ENCODE measurements around the gene OR2T2. TPM values are rescaled to one million over a fixed set of nuclear protein-coding genes. Genes with fewer than 3 reads are reported as not detected.
A peak's percentile ranks its signal among the peaks of the same experiment; 100 is the strongest.
"Not testable (repeated sequence)": the region's sequence is repeated elsewhere in the genome, so short reads cannot be mapped to it uniquely, and the experiment has no call there.

OR2T2 gene
- not detected in 2 replicates for total RNA-seq (2014; rRNA removed; shearing (Covaris generic))

- not testable (repeated sequence) for DNase-seq (ENCODE audit: low read depth)
Observed at GRCh38 chr1:248445399-248445798, at the start of gene OR2T2. Gene OR2T2, plus strand, starts transcription at chr1:248445637. Its CDS starts 7,161 bp downstream, at chr1:248452798.

GRCh38 chr1:248402748-248403147 is 42.7 kb upstream of the OR2T2 start, which contains the start of gene OR2T1:
Gene OR2T1, plus strand, starts transcription at chr1:248403048. Its CDS starts 3,100 bp downstream, at chr1:248406148.
- DNase-seq (ENCODE audit: low read depth), result no peak

GRCh38 chr1:248404024-248404423 is 41.4 kb upstream of the OR2T2 start:
- peak; percentile 4 for DNase-seq (ENCODE audit: low read depth)

- no peak for DNase-seq (ENCODE audit: low read depth)
Observed at GRCh38 chr1:248406721-248407692, 38.4 kb upstream of the OR2T2 start.

- DNase-seq (ENCODE audit: low read depth), result no peak
Observed at GRCh38 chr1:248416226-248416625, 29.2 kb upstream of the OR2T2 start.

- DNase-seq (ENCODE audit: low read depth), result no peak
Observed at GRCh38 chr1:248417854-248418253, 27.6 kb upstream of the OR2T2 start.

- DNase-seq (ENCODE audit: low read depth), result no peak
Observed at GRCh38 chr1:248421384-248421783, 24.1 kb upstream of the OR2T2 start.

GRCh38 chr1:248427526-248428191 is 17.8 kb upstream of the OR2T2 start:
- not testable (repeated sequence) for DNase-seq (ENCODE audit: low read depth)

- DNase-seq (ENCODE audit: low read depth), result not testable (repeated sequence)
Observed at GRCh38 chr1:248428192-248428533, 17.3 kb upstream of the OR2T2 start.

- not testable (repeated sequence) for DNase-seq (ENCODE audit: low read depth)
Observed at GRCh38 chr1:248431683-248432082, 13.8 kb upstream of the OR2T2 start.

- DNase-seq (ENCODE audit: low read depth), result not testable (repeated sequence)
Observed at GRCh38 chr1:248432201-248432600, 13.2 kb upstream of the OR2T2 start.

- DNase-seq (ENCODE audit: low read depth), result peak; percentile 15
Observed at GRCh38 chr1:248433811-248434415, 11.5 kb upstream of the OR2T2 start.

- not testable (repeated sequence) for DNase-seq (ENCODE audit: low read depth)
Observed at GRCh38 chr1:248434913-248435312, 10.5 kb upstream of the OR2T2 start.

- DNase-seq (ENCODE audit: low read depth), result not testable (repeated sequence)
Observed at GRCh38 chr1:248436303-248436702, 9.1 kb upstream of the OR2T2 start.

- DNase-seq (ENCODE audit: low read depth), result not testable (repeated sequence)
Observed at GRCh38 chr1:248438668-248439067, 6.8 kb upstream of the OR2T2 start.

- not testable (repeated sequence) for DNase-seq (ENCODE audit: low read depth)
Observed at GRCh38 chr1:248439283-248439682, 6.2 kb upstream of the OR2T2 start.

- DNase-seq (ENCODE audit: low read depth), result not testable (repeated sequence)
Observed at GRCh38 chr1:248442500-248443277, 2.7 kb upstream of the OR2T2 start.

GRCh38 chr1:248444603-248445002 is 834 bp upstream of the OR2T2 start:
- DNase-seq (ENCODE audit: low read depth), result not testable (repeated sequence)

GRCh38 chr1:248448409-248449074 is 3.1 kb downstream of the OR2T2 start:
- DNase-seq (ENCODE audit: low read depth), result not testable (repeated sequence)

- not testable (repeated sequence) for DNase-seq (ENCODE audit: low read depth)
Observed at GRCh38 chr1:248449821-248450465, 4.5 kb downstream of the OR2T2 start.
